ENCODE data around the gene GARS1. TPM values are rescaled to one million over a fixed set of nuclear protein-coding genes. Genes with fewer than 3 reads are reported as not detected.

GARS1 gene
- total RNA-seq, 2 donors from 2014 or later = 167 to 263 TPM

GRCh38 chr7:30596721-30597120 is 2.0 kb downstream of the GARS1 start:
- Mint-ChIP-seq H3K27ac (peak overlapping the region; percentile 100), H3K36me3 (peaks cover 29 to 55% of the 10 kb centered on the region in 2 donors), H3K9me3 (no peaks in the 10 kb centered on the region)
- DNase-seq (ENCODE audit: low spot score in 2 of 2) = no peak
- no peak for ATAC-seq

DNA sequence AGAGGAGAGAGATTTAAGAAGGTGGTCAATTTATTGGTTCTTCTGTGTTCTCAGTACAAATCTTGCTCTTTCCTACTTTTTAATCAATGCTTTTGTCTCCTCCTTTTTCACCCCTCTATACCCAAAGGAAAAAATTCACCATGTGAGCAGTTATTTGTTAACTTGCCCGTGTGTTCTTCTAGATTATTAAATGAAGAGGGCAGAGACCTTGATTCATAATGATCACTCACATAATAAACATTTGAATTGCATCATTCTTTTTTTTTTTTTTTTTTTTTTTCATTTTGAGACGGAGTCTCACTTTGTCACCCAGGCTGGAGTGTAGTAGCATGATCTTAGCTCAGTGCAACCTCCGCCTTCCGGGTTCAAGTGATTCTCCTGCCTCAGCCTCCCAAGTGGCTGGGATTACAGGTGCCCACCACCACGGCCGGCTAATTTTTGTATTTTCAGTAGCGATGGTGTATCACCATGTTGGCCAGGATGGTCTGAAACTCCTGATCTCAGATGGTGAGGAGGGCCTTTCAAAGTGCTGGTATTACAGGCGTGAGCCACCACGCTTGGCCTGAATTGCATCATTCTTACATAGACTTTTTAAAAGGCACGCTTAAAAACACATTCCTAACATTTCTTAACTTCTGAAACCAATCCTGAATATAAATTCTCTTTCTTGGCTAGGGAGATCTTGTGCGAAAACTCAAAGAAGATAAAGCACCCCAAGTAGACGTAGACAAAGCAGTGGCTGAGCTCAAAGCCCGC is 3.6 kb downstream of the GARS1 start:
- no peak for DNase-seq (ENCODE audit: low spot score in 2 of 2)
- Mint-ChIP-seq H3K27ac (peak overlapping the region; percentile 60 to 95), H3K9me3 (no peaks in the 10 kb centered on the region), H3K36me3 (peaks cover 36 to 63% of the 10 kb centered on the region in 2 donors)
- no peak for ATAC-seq

DNA sequence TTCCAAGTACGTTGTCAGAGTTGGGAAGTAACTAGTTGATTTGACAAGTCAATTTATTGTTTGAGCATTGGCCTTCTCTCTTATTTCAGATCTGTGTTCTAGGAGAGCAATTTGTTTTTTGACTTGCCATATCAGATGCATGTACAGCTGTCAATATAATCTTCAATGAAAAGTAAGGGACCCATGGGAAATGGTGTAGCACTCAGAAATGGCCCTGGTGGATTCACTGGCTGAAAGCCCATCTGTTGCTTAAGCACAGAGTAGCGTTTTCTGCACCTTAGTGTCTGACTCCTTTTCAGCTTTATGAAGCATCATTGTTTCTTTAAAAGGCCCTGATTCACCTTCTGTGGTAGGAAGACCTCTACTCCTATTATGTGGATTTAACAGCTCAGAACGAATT is 10.2 kb downstream of the GARS1 start:
- peaks cover 19 to 55% of the 10 kb centered on the region in 2 donors for H3K36me3 Mint-ChIP-seq
- DNase-seq (ENCODE audit: low spot score in 2 of 2) (no peak), ATAC-seq (peak in 1 of 2 donors; percentile 32)
- no peaks in the 10 kb centered on the region for H3K9me3 Mint-ChIP-seq
- H3K27ac Mint-ChIP-seq = no peak overlapping the region

DNA sequence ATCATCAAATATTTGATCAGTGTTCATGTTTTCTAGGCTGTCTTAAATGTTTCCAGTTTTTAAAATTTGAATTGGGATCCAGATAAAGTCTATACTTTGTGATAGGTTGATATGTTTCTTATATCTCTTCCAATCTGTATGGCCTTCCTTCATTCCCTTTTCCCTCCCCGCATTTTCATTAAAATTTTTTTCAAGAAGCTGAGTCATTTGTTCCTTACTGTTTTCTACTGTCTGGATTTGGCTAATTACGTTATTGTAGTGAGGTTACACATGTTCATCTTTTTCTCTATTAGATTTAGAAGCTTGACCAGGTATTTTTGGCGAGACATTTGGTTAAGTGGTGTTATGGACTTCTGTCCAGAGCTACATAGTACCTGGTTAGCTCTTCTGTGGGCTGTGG is 11.2 kb downstream of the GARS1 start:
- peaks cover 19 to 51% of the 10 kb centered on the region in 2 donors for H3K36me3 Mint-ChIP-seq
- ATAC-seq = no peak
- no peak for DNase-seq (ENCODE audit: low spot score in 2 of 2)
- peak overlapping the region in 1 of 2 donors; percentile 2 for H3K27ac Mint-ChIP-seq
- H3K9me3 Mint-ChIP-seq = no peaks in the 10 kb centered on the region

GRCh38 chr7:30612658-30613265 is 18.1 kb downstream of the GARS1 start:
- ATAC-seq (peak; percentile 58 to 75), DNase-seq (ENCODE audit: low spot score in 2 of 2) (no peak)
- Mint-ChIP-seq H3K9me3 (no peaks in the 10 kb centered on the region), H3K36me3 (peaks cover 23 to 64% of the 10 kb centered on the region in 2 donors), H3K27ac (peak overlapping the region; percentile 78 to 79)

- no peaks in the 10 kb centered on the region for H3K9me3 Mint-ChIP-seq
- H3K27ac Mint-ChIP-seq = peak overlapping the region; percentile 73 to 78
- no peak for ATAC-seq
These were observed 19.0 kb downstream of the GARS1 start for GRCh38 chr7:30613366-30614325.

DNA sequence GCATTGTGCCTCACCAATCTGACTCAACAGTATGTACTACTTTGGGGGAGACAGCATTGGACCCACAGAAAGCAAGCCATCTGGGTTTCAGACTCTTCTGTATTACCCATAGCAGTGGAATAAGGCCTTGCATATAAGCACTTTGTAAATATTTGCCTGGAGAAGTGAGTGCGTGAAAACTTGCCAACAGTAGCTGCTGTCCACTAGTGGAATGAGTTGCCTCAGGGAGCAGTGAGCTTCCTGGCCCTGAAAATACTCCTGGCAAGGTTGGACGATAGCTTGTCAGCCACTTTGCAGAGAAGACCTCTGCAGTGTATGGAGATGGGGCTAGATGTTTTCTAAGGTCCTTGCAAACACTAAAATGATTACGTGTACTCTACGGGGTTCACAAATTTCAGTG is 21.6 kb downstream of the GARS1 start:
- DNase-seq (ENCODE audit: low spot score in 2 of 2) = no peak
- ATAC-seq = no peak
- no peaks in the 10 kb centered on the region for H3K9me3 Mint-ChIP-seq
- H3K27ac Mint-ChIP-seq = no peak overlapping the region
- peaks cover 20 to 55% of the 10 kb centered on the region in 2 donors for H3K36me3 Mint-ChIP-seq

More at GRCh38 chr7:30613366-30614325, 19.0 kb downstream of the GARS1 start:
- no peak for DNase-seq (ENCODE audit: low spot score in 2 of 2)
- peaks cover 23 to 65% of the 10 kb centered on the region in 2 donors for H3K36me3 Mint-ChIP-seq

DNA sequence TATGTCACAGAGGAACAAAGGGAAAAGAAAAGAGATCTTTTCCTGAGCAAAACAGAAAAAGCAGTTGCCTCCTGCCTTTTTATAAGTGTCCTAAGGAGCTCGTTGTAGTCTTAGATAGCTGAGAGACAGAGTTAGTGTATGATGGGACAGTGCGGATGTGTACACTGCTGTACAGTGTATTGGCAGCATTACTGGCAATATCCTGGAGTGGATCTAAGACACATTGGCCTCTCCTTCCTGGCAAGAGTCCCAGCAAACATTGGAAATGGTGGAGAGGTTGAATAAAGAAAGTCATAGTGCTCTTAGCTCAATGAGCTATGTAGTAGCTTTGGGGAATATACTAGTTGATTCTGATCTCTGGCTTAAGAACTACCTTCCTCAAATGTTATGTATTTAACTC is 22.7 kb downstream of the GARS1 start:
- ATAC-seq (no peak), DNase-seq (ENCODE audit: low spot score in 2 of 2) (no peak)
- Mint-ChIP-seq H3K9me3 (no peaks in the 10 kb centered on the region), H3K36me3 (peaks cover 29 to 58% of the 10 kb centered on the region in 2 donors), H3K27ac (peak overlapping the region in 1 of 2 donors; percentile 24)

DNA sequence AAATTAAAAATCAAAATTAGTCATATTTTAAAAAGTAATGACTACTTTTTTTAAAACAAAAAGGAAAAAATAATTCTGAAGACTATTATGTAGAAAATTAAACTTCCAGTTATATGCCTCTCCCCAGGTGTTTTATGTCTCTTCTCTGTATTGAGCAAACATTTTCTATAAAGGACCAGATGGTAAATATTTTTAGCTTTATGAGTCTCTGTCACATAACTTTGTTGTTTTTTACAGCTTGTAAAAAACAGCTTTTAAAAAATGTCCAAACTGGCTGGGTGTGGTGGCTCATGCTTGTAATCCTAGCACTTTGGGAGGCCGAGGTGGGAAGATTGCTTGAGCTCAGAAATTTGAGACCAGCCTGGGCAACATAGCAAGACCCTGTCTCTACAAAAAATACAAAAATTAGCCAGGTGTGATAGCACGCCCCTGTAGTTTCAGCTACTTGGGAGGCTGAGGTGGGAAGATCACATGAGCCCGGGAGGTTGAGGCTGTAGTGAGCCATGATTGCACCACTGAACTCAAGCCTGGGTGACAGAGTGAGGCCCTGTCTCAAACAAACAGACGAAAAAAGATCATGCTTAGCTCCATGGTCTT is 23.5 kb downstream of the GARS1 start:
- no peaks in the 10 kb centered on the region for H3K9me3 Mint-ChIP-seq
- no peak for DNase-seq (ENCODE audit: low spot score in 2 of 2)
- ATAC-seq = no peak
- H3K27ac Mint-ChIP-seq = peak overlapping the region in 1 of 2 donors; percentile 79
- peaks cover 29 to 53% of the 10 kb centered on the region in 2 donors for H3K36me3 Mint-ChIP-seq

DNA sequence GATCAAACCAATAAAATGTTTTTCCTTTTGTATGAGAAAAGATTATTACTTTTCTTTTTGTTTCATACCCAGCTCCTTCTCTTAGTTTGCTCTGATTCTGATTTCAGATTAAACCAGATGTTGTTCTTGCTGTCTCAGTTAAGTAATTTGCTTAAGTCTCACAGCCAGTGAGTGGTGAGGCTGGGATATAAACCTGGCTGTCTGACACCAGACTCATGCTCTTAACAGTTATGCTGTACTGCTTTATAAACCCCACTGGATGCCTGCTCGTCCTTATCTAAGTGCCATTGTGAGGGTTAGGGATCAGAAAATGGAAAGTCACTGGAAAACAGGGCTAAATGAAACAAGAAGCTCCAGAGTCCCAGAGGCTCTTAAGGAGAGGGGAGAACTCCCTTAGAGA is 24.3 kb downstream of the GARS1 start:
- Mint-ChIP-seq H3K9me3 (no peaks in the 10 kb centered on the region), H3K36me3 (peaks cover 28 to 54% of the 10 kb centered on the region in 2 donors), H3K27ac (no peak overlapping the region)
- ATAC-seq = no peak
- no peak for DNase-seq (ENCODE audit: low spot score in 2 of 2)

DNA sequence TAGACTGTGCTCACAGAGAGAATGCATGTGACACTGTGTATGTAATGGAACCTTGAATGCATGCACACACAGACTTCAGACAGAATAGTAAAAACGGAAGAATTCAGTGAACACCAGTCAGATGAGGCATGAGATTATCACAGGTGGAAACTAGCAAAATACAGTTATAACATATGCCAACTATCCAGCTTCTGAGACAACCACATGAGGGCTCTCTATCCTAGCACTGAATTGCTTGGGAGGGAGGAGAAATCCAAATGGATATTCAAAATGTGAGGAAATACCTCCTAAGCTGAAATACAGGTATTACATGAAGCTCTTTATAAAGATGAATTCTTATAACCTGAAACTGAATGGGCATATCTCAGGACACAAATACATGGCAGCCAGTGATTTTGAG is 30.6 kb downstream of the GARS1 start:
- peak overlapping the region; percentile 12 to 90 for H3K27ac Mint-ChIP-seq
- peaks cover 16 to 52% of the 10 kb centered on the region in 2 donors for H3K36me3 Mint-ChIP-seq
- no peaks in the 10 kb centered on the region for H3K9me3 Mint-ChIP-seq
- DNase-seq (ENCODE audit: low spot score in 2 of 2) = no peak
- ATAC-seq = peak in 1 of 2 donors; percentile 25

DNA sequence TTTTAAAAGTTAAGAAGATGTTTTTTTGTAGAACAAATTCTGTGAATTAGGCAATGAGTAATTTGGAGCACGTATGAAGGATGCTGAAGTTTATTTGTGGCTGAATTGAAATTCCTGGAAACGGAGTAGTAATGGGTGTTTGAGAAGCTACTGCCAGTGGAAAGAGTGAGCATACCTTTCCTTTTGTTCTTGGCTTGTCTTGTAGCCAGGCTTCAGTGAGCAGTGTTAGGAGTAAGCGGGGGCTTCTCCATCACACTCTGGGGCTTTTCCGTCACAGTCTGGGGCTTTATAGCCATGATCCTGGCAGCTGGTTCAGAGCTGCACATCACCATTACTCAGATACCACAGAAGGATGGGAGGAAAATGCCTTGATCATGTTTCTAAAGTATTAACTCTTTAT is 32.3 kb downstream of the GARS1 start:
- DNase-seq (ENCODE audit: low spot score in 2 of 2) (no peak), ATAC-seq (peak; percentile 33 to 84)

DNA sequence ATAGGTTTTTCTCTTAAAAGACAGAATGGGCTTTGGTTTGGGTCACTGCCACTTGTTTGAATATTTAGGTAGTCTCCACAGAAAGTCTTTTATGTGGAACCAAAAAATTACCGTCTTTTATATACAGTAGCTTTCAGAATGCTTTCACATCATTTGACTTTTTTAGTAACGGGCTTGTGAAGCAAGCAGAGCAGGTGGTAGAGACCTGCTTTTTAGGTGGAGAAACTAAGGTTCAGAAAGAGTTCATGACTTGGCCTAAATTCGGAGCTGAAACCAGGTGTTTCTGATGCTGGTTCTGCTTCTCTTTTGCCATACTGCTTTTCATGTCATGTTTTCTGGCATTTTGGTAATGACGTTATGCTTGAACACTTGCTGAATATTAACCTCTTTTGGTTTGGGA is 36.3 kb downstream of the GARS1 start:
- H3K27ac Mint-ChIP-seq = no peak overlapping the region
- ATAC-seq (no peak), DNase-seq (ENCODE audit: low spot score in 2 of 2) (no peak)
- peaks cover 35 to 57% of the 10 kb centered on the region in 2 donors for H3K36me3 Mint-ChIP-seq
- no peaks in the 10 kb centered on the region for H3K9me3 Mint-ChIP-seq

More for the DNA sequence above, 32.3 kb downstream of the GARS1 start:
- H3K36me3 Mint-ChIP-seq = peaks cover 8 to 50% of the 10 kb centered on the region in 2 donors
- no peaks in the 10 kb centered on the region for H3K9me3 Mint-ChIP-seq
- H3K27ac Mint-ChIP-seq = peak overlapping the region; percentile 51 to 96

- H3K27ac Mint-ChIP-seq = no peak overlapping the region
- ATAC-seq (no peak), DNase-seq (ENCODE audit: low spot score in 2 of 2) (no peak)
- no peaks in the 10 kb centered on the region for H3K9me3 Mint-ChIP-seq
- H3K36me3 Mint-ChIP-seq = peaks cover 36 to 59% of the 10 kb centered on the region in 2 donors
These were observed 38.5 kb downstream of the GARS1 start for GRCh38 chr7:30633223-30633622.

DNA sequence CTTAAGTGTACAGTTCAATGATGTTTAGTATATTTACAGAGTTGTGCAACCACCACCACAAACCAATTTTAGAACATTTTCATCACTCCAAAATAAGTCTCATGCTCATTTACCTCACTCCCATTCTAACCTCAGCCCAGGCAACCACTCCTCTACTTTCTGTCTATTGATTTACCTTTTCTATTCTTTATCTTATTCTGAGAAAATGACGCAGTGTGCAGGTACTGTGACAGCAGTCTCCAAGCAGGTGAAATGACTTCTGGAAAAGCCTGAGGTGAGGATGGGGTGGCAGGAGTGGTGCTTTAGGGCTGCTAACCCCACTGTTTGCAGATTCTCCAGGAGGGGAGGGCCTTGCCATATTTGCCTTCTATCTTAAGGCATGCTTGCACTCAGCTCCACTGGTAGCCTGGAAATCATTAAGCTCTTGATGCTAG is 39.5 kb downstream of the GARS1 start:
- Mint-ChIP-seq H3K9me3 (no peaks in the 10 kb centered on the region), H3K36me3 (peaks cover 36 to 49% of the 10 kb centered on the region in 2 donors), H3K27ac (no peak overlapping the region)
- no peak for DNase-seq (ENCODE audit: low spot score in 2 of 2)
- no peak for ATAC-seq

DNA sequence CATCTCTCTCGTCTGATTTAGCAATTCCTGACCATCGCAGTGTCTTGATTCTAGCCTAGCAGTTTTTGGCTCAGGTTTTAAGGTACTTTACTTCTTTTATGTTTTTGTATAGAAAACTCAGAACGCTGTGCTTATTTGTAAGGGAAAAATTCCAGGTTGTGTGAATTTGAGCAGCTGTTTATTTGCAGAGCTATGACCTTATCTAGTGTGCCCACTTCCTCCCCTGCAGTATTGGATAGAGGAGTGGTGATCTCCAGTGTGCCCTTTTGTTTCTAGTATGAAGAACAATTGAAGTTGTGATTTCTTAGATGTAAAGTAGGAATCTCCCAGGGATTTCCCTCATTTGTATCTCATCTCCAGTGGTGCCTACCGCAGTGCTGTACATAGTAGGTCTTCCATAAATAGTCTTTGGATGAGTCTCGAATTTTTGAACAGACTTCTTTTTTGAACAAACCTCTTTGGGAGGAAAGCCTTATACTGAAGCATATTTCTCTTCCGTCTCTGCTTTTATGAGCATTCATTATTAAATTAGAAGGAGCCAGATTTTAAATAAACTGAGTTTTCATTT is 40.0 kb downstream of the GARS1 start:
- peaks cover 36 to 47% of the 10 kb centered on the region in 2 donors for H3K36me3 Mint-ChIP-seq
- ATAC-seq (no peak), DNase-seq (ENCODE audit: low spot score in 2 of 2) (no peak)
- no peak overlapping the region for H3K27ac Mint-ChIP-seq
- H3K9me3 Mint-ChIP-seq = no peaks in the 10 kb centered on the region
